Upper lobe of left lung (tissue), 6 donors: ENCODE measurements around the gene FSTL5. TPM values are rescaled to one million over a fixed set of nuclear protein-coding genes. Genes with fewer than 3 reads are reported as not detected.

ENCODE experiments used
- ATAC-seq, 2 donors: fragments of 200-7000 bp; cut with Tn5 transposase; one replicate each; pipeline ENCODE4 v1.9.1; 2022; ENCODE audit warnings: mild to moderate bottlenecking in 2 of 2, moderate library complexity in 2 of 2; ENCODE audit not compliant: low FRiP score in 2 of 2
- DNase-seq, 2 donors: peaks; one replicate each; pipeline ENCODE4 v3.0.0-alpha.2; 2019 to 2020
- H3K27ac ChIP-seq, 4 donors: fragments of 200-600 bp; sonication (generic); one replicate each; pipeline ENCODE4 v1.5.1; 2016 to 2019
- H3K27me3 ChIP-seq, 4 donors: fragments of 200-600 bp; sonication (generic); one replicate each; pipeline ENCODE4 v1.5.1; 2017 to 2019
- H3K36me3 ChIP-seq, 4 donors: fragments of 200-600 bp; sonication (generic); one replicate each; pipeline ENCODE4 v1.5.1; 2016 to 2019
- H3K4me1 ChIP-seq, 4 donors: fragments of 200-600 bp; sonication (generic); one replicate each; pipeline ENCODE4 v1.5.1; 2018 to 2019
- H3K4me3 ChIP-seq, 4 donors: fragments of 200-600 bp; sonication (generic); one replicate each; pipeline ENCODE4 v1.5.1; 2017 to 2019; ENCODE audit warnings: mild to moderate bottlenecking in 2 of 4, moderate library complexity in 1 of 4
- H3K9me3 ChIP-seq, 4 donors: fragments of 200-600 bp; sonication (generic); one replicate each; pipeline ENCODE4 v1.5.1; 2018 to 2019
- CTCF ChIP-seq, 6 experiments: fragments of 450-650 bp in 4 of 6; fragments of 200-600 bp in 2 of 6; sonication (generic) in 2 of 6; IDR thresholded peaks; one replicate each; pipeline ENCODE4 v1.5.1; 2016 to 2019; ENCODE audit warnings: antibody characterized with exemption in 6 of 6
- EP300 ChIP-seq, 4 donors: sonication (generic); formaldehyde crosslinking; IDR thresholded peaks; one replicate each; pipeline ENCODE4 v1.5.1; 2017; ENCODE audit warnings: antibody characterized with exemption in 4 of 4, control low read depth in 2 of 4
- POLR2A ChIP-seq, 4 donors: fragments of 450-650 bp; IDR thresholded peaks; one replicate each; pipeline ENCODE4 v1.5.1; 2016 to 2017; ENCODE audit warnings: antibody characterized with exemption in 4 of 4, mild to moderate bottlenecking in 2 of 4
- POLR2AphosphoS5 ChIP-seq, 2 donors: sonication (generic); formaldehyde crosslinking; IDR thresholded peaks; one replicate each; pipeline ENCODE4 v1.5.1; 2017; ENCODE audit warnings: antibody characterized with exemption in 2 of 2
- WGBS, 2 donors: methylation state at CpG; one replicate each; pipeline ENCODE4 v1.1.5; 2017 to 2018; 5-methylcytosine and 5-hydroxymethylcytosine counted together
- total RNA-seq, 6 donors: library from RNA; depleted of rRNA in 4 of 6; stranded (reverse); fragments of >200 nt in 4 of 6; gene quantifications; one replicate each; pipeline versions ENCODE4 v1.1.0 to v1.2.1, GENCODE V29; 2016 to 2021
- donor health status: DM: no; HTN: no; CAD: no; lungs with moderate emphysema.
- donor health status: DM: no; HTN: yes; CAD: no; lungs with severe emphysema.

Gene FSTL5
- total RNA-seq, 6 donors from 2014 or later: not detected

- Histone ChIP-seq H3K36me3 (no peaks in the 10 kb centered on the region), H3K4me3 (no peak overlapping the region), H3K9me3 (no peaks in the 10 kb centered on the region), H3K27ac (no peak overlapping the region), H3K4me1 (no peaks in the 10 kb centered on the region), H3K27me3 (no peaks in the 10 kb centered on the region)
- TF ChIP-seq CTCF (IDR thresholded peaks at IDR 0.05): no peak
- TF ChIP-seq POLR2A (IDR thresholded peaks at IDR 0.05): no peak
- TF ChIP-seq EP300 (IDR thresholded peaks at IDR 0.05): no peak
- TF ChIP-seq POLR2AphosphoS5 (IDR thresholded peaks at IDR 0.05): no peak
- DNase-seq (no peak), ATAC-seq (no peak)
- WGBS, 2 donors: 74 to 82% methylated on average over 4 of the region's 4 CpGs
These were observed 624.9 kb downstream of the FSTL5 start for GRCh38 chr4:161538941-161539340.

GRCh38 chr4:161530710-161531109 is 633.1 kb downstream of the FSTL5 start:
- DNase-seq: no peak
- Histone ChIP-seq H3K27ac (no peak overlapping the region), H3K36me3 (no peaks in the 10 kb centered on the region), H3K9me3 (no peaks in the 10 kb centered on the region), H3K27me3 (no peaks in the 10 kb centered on the region), H3K4me1 (no peaks in the 10 kb centered on the region), H3K4me3 (no peak overlapping the region)
- TF ChIP-seq POLR2AphosphoS5 (IDR thresholded peaks at IDR 0.05): no peak
- no peak for TF ChIP-seq POLR2A (IDR thresholded peaks at IDR 0.05)
- no peak for TF ChIP-seq EP300 (IDR thresholded peaks at IDR 0.05)
- no peak for TF ChIP-seq CTCF (IDR thresholded peaks at IDR 0.05)
- 49 to 50% methylated on average over 1 of the region's 1 CpG for WGBS, 2 donors
- ATAC-seq: no peak

- Histone ChIP-seq H3K4me1 (no peaks in the 10 kb centered on the region), H3K4me3 (no peak overlapping the region), H3K36me3 (no peaks in the 10 kb centered on the region), H3K27ac (no peak overlapping the region), H3K27me3 (no peaks in the 10 kb centered on the region), H3K9me3 (no peaks in the 10 kb centered on the region)
- WGBS, 2 donors: 73 to 77% methylated on average over 1 of the region's 1 CpG
- ATAC-seq: no peak
- TF ChIP-seq POLR2AphosphoS5 (IDR thresholded peaks at IDR 0.05) (no peak), CTCF (IDR thresholded peaks at IDR 0.05) (no peak), POLR2A (IDR thresholded peaks at IDR 0.05) (no peak)
- no peak for DNase-seq
These were observed 638.7 kb downstream of the FSTL5 start for GRCh38 chr4:161525121-161525520.

- no peak for DNase-seq
- H3K4me1 ChIP-seq: no peaks in the 10 kb centered on the region
- WGBS, 2 donors: 27 to 43% methylated on average over 3 of the region's 3 CpGs
- no peak overlapping the region for H3K4me3 ChIP-seq
- ATAC-seq: no peak
- H3K9me3 ChIP-seq: no peaks in the 10 kb centered on the region
- no peak overlapping the region for H3K27ac ChIP-seq
- TF ChIP-seq EP300 (IDR thresholded peaks at IDR 0.05): no peak
- TF ChIP-seq POLR2A (IDR thresholded peaks at IDR 0.05): no peak
- TF ChIP-seq POLR2AphosphoS5 (IDR thresholded peaks at IDR 0.05): no peak
- no peak for TF ChIP-seq CTCF (IDR thresholded peaks at IDR 0.05)
- H3K36me3 ChIP-seq: no peaks in the 10 kb centered on the region
- no peaks in the 10 kb centered on the region for H3K27me3 ChIP-seq
These were observed 641.8 kb downstream of the FSTL5 start for GRCh38 chr4:161522031-161522430.

- Histone ChIP-seq H3K36me3 (no peaks in the 10 kb centered on the region), H3K4me1 (no peaks in the 10 kb centered on the region), H3K27me3 (no peaks in the 10 kb centered on the region), H3K4me3 (no peak overlapping the region), H3K9me3 (no peaks in the 10 kb centered on the region), H3K27ac (no peak overlapping the region)
- no peak for ATAC-seq
- DNase-seq: no peak
- no peak for TF ChIP-seq EP300 (IDR thresholded peaks at IDR 0.05)
- no peak for TF ChIP-seq CTCF (IDR thresholded peaks at IDR 0.05)
- no peak for TF ChIP-seq POLR2A (IDR thresholded peaks at IDR 0.05)
- TF ChIP-seq POLR2AphosphoS5 (IDR thresholded peaks at IDR 0.05): no peak
- WGBS, 2 donors: 96 to 98% methylated on average over 2 of the region's 2 CpGs
These were observed 644.2 kb downstream of the FSTL5 start for GRCh38 chr4:161519611-161520010.
